Measurements from ENCODE around the gene GFOD2. TPM values are rescaled to one million over a fixed set of nuclear protein-coding genes. Genes with fewer than 3 reads are reported as not detected.

GFOD2 gene
- total and polyA plus RNA-seq, 2 experiments from 2014 or later = 19.3 to 34.3 TPM

DNA sequence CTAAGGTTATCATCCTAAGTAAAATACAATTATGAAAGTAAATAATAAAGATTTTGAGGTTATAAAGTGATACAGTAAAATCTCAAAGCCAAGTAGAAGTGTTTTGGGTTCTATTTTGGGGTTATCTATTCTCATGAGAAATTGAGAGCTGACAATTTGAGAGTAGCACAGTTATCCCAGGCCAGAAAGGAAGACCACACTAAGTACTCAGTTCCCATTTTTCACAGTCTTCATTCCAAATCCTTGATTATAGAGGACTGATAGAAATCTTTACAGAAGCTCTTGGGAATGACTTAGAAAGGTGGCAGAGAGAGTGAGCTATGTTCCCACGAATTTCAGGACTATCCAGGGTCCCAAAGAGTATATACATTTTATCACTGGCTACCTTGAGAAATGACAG, 4.6 kb downstream of the GFOD2 start:
- TF ChIP-seq, protein P1, sequence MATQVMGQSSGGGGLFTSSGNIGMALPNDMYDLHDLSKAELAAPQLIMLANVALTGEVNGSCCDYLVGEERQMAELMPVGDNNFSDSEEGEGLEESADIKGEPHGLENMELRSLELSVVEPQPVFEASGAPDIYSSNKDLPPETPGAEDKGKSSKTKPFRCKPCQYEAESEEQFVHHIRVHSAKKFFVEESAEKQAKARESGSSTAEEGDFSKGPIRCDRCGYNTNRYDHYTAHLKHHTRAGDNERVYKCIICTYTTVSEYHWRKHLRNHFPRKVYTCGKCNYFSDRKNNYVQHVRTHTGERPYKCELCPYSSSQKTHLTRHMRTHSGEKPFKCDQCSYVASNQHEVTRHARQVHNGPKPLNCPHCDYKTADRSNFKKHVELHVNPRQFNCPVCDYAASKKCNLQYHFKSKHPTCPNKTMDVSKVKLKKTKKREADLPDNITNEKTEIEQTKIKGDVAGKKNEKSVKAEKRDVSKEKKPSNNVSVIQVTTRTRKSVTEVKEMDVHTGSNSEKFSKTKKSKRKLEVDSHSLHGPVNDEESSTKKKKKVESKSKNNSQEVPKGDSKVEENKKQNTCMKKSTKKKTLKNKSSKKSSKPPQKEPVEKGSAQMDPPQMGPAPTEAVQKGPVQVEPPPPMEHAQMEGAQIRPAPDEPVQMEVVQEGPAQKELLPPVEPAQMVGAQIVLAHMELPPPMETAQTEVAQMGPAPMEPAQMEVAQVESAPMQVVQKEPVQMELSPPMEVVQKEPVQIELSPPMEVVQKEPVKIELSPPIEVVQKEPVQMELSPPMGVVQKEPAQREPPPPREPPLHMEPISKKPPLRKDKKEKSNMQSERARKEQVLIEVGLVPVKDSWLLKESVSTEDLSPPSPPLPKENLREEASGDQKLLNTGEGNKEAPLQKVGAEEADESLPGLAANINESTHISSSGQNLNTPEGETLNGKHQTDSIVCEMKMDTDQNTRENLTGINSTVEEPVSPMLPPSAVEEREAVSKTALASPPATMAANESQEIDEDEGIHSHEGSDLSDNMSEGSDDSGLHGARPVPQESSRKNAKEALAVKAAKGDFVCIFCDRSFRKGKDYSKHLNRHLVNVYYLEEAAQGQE (IDR thresholded peaks at IDR 0.05; ENCODE audit: unreplicated experiment) = no peak
- TF ChIP-seq, protein P2, sequence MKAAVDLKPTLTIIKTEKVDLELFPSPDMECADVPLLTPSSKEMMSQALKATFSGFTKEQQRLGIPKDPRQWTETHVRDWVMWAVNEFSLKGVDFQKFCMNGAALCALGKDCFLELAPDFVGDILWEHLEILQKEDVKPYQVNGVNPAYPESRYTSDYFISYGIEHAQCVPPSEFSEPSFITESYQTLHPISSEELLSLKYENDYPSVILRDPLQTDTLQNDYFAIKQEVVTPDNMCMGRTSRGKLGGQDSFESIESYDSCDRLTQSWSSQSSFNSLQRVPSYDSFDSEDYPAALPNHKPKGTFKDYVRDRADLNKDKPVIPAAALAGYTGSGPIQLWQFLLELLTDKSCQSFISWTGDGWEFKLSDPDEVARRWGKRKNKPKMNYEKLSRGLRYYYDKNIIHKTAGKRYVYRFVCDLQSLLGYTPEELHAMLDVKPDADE (IDR thresholded peaks at IDR 0.05) = no peak
- no peak for TF ChIP-seq CREB1 (CRISPR knock-in tag; IDR thresholded peaks at IDR 0.05; ENCODE audit: low read depth)
- no peak for TF ChIP-seq EZH2phosphoT487 (IDR thresholded peaks at IDR 0.05; ENCODE audit: unreplicated experiment)
- TF ChIP-seq, protein P3, sequence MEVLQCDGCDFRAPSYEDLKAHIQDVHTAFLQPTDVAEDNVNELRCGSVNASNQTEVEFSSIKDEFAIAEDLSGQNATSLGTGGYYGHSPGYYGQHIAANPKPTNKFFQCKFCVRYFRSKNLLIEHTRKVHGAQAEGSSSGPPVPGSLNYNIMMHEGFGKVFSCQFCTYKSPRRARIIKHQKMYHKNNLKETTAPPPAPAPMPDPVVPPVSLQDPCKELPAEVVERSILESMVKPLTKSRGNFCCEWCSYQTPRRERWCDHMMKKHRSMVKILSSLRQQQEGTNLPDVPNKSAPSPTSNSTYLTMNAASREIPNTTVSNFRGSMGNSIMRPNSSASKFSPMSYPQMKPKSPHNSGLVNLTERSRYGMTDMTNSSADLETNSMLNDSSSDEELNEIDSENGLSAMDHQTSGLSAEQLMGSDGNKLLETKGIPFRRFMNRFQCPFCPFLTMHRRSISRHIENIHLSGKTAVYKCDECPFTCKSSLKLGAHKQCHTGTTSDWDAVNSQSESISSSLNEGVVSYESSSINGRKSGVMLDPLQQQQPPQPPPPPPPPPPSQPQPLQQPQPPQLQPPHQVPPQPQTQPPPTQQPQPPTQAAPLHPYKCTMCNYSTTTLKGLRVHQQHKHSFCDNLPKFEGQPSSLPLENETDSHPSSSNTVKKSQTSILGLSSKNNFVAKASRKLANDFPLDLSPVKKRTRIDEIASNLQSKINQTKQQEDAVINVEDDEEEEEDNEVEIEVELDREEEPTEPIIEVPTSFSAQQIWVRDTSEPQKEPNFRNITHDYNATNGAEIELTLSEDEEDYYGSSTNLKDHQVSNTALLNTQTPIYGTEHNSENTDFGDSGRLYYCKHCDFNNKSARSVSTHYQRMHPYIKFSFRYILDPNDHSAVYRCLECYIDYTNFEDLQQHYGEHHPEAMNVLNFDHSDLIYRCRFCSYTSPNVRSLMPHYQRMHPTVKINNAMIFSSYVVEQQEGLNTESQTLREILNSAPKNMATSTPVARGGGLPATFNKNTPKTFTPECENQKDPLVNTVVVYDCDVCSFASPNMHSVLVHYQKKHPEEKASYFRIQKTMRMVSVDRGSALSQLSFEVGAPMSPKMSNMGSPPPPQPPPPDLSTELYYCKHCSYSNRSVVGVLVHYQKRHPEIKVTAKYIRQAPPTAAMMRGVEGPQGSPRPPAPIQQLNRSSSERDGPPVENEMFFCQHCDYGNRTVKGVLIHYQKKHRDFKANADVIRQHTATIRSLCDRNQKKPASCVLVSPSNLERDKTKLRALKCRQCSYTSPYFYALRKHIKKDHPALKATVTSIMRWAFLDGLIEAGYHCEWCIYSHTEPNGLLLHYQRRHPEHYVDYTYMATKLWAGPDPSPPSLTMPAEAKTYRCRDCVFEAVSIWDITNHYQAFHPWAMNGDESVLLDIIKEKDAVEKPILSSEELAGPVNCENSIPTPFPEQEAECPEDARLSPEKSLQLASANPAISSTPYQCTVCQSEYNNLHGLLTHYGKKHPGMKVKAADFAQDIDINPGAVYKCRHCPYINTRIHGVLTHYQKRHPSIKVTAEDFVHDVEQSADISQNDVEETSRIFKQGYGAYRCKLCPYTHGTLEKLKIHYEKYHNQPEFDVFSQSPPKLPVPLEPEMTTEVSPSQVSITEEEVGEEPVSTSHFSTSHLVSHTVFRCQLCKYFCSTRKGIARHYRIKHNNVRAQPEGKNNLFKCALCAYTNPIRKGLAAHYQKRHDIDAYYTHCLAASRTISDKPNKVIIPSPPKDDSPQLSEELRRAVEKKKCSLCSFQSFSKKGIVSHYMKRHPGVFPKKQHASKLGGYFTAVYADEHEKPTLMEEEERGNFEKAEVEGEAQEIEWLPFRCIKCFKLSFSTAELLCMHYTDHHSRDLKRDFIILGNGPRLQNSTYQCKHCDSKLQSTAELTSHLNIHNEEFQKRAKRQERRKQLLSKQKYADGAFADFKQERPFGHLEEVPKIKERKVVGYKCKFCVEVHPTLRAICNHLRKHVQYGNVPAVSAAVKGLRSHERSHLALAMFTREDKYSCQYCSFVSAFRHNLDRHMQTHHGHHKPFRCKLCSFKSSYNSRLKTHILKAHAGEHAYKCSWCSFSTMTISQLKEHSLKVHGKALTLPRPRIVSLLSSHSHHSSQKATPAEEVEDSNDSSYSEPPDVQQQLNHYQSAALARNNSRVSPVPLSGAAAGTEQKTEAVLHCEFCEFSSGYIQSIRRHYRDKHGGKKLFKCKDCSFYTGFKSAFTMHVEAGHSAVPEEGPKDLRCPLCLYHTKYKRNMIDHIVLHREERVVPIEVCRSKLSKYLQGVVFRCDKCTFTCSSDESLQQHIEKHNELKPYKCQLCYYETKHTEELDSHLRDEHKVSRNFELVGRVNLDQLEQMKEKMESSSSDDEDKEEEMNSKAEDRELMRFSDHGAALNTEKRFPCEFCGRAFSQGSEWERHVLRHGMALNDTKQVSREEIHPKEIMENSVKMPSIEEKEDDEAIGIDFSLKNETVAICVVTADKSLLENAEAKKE (CRISPR knock-in tag; IDR thresholded peaks at IDR 0.05) = no peak
- no peak for TF ChIP-seq ZNF114 (CRISPR knock-in tag; IDR thresholded peaks at IDR 0.05)
- no peak for TF ChIP-seq ZNF331 (CRISPR knock-in tag; IDR thresholded peaks at IDR 0.05; ENCODE audit: low read depth)
- no peak for TF ChIP-seq POLR2AphosphoS5 (IDR thresholded peaks at IDR 0.05; ENCODE audit: low read depth)
- TF ChIP-seq STAT1 (IDR thresholded peaks at IDR 0.05; ENCODE audit: unreplicated experiment) = no peak
- TF ChIP-seq, protein P4, sequence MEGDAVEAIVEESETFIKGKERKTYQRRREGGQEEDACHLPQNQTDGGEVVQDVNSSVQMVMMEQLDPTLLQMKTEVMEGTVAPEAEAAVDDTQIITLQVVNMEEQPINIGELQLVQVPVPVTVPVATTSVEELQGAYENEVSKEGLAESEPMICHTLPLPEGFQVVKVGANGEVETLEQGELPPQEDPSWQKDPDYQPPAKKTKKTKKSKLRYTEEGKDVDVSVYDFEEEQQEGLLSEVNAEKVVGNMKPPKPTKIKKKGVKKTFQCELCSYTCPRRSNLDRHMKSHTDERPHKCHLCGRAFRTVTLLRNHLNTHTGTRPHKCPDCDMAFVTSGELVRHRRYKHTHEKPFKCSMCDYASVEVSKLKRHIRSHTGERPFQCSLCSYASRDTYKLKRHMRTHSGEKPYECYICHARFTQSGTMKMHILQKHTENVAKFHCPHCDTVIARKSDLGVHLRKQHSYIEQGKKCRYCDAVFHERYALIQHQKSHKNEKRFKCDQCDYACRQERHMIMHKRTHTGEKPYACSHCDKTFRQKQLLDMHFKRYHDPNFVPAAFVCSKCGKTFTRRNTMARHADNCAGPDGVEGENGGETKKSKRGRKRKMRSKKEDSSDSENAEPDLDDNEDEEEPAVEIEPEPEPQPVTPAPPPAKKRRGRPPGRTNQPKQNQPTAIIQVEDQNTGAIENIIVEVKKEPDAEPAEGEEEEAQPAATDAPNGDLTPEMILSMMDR (conservative IDR thresholded peaks at IDR 0.05; ENCODE audit: low read depth in 2 of 2) = no peak
- TF ChIP-seq JUNB (IDR thresholded peaks at IDR 0.05; ENCODE audit: unreplicated experiment) = no peak
- no peak for TF ChIP-seq NANOG (IDR thresholded peaks at IDR 0.05; ENCODE audit: borderline replicate concordance)
- no peak for TF ChIP-seq EZH2 (IDR thresholded peaks at IDR 0.05; ENCODE audit: low read depth, unreplicated experiment)
- H3K4me1 Mint-ChIP-seq = peaks cover 24% of the 10 kb centered on the region
- H3F3A ChIP-seq (replicated peaks; ENCODE audit: low read depth) = 0 out of 2 replicates have a peak, but pooled peaks cover 9% of the 10 kb centered on the region
- no peaks in the 10 kb centered on the region for H3K9me2 ChIP-seq (ENCODE audit: insufficient read depth)
- no peaks in the 10 kb centered on the region for H3K27me3 ChIP-seq (ENCODE audit: insufficient read depth)
- H3K4me1 ChIP-seq (ENCODE audit: insufficient read depth) = peaks cover 28% of the 10 kb centered on the region
- H2AFZ ChIP-seq = no peak overlapping the region
- no peaks in the 10 kb centered on the region; the same call in 2 of the 3 replicates for H3K9me3 Mint-ChIP-seq
- no peak overlapping the region for H3K4me3 Mint-ChIP-seq
- H3K27me3 Mint-ChIP-seq (ENCODE audit: insufficient read depth, low read depth, poor library complexity) = peaks cover 6% of the 10 kb centered on the region
- H3K4me3 ChIP-seq = no peak overlapping the region
- peaks cover 85% of the 10 kb centered on the region for H3K79me2 ChIP-seq (replicated peaks; ENCODE audit: insufficient read depth)
- no peak overlapping the region for H3K27ac Mint-ChIP-seq
- peaks cover 24% of the 10 kb centered on the region; the same call in 1 of the 2 replicates for H4K20me1 ChIP-seq (replicated peaks; ENCODE audit: insufficient read depth)
- no peak overlapping the region for H3K4me2 ChIP-seq
- DNase-seq (ENCODE audit: low spot score) (no peak), ATAC-seq (no peak)
- H3K36me3 ChIP-seq (ENCODE audit: insufficient read depth) = no peaks in the 10 kb centered on the region
- H3K27ac ChIP-seq (ENCODE audit: low read depth) = no peak overlapping the region
- H3K36me3 Mint-ChIP-seq (ENCODE audit: low read depth) = peaks cover 7% of the 10 kb centered on the region; the same call in 1 of the 3 replicates

Data from GM23338 (cell line).